ENCODE data around the gene CHCHD4.
A peak's percentile ranks its signal among the peaks of the same experiment; 100 is the strongest.
"Not testable (repeated sequence)": the region's sequence is repeated elsewhere in the genome, so short reads cannot be mapped to it uniquely, and the experiment has no call there.

CHCHD4 gene

DNA sequence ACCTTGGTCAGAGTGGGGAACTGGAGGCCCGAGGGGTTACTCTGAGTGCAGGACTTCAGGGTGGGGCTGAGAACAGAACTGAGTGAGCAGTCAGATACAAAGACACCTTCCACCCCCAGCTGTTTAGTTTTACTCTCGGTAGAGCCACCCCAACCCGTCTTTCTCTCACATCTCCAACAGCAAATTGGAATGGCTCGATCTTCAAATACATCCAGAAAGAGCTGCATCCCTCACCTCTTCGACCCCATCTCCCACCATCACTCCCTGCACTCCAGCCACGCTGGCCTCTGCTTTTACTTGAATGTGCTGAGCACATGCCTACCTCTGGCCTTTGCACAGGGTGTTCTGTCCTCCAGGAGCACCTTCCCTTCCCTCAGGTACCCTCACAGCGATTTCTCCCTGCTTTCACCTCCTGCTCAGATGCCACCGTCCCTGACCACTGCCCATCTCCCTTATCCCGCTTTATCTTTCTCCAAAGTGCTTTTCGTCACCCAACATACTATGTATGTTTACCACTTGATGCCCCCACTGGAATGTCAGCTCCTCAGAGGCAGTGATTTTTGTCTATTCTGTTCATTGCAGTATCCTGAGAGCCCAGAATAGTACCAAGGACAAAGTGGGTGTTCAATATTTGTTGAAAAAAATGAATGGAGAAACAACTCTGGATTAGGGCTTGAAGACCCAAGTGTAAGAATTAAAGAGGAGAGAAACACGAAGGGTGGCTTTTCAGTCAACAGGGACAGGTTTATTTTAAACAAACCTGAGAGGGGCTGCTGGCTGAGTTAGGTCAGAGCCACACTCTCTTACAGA lies 4.4 kb downstream of the CHCHD4 start:
- no peak for DNase-seq (ENCODE audit: low read depth, low spot score)

GRCh38 chr3:14119651-14120050 lies 5.0 kb downstream of the CHCHD4 start:
- DNase-seq (ENCODE audit: low read depth, low spot score), result no peak

- peak; percentile 20 for DNase-seq (ENCODE audit: low read depth, low spot score)
Measured at GRCh38 chr3:14118400-14119381, 6.0 kb downstream of the CHCHD4 start.

DNA sequence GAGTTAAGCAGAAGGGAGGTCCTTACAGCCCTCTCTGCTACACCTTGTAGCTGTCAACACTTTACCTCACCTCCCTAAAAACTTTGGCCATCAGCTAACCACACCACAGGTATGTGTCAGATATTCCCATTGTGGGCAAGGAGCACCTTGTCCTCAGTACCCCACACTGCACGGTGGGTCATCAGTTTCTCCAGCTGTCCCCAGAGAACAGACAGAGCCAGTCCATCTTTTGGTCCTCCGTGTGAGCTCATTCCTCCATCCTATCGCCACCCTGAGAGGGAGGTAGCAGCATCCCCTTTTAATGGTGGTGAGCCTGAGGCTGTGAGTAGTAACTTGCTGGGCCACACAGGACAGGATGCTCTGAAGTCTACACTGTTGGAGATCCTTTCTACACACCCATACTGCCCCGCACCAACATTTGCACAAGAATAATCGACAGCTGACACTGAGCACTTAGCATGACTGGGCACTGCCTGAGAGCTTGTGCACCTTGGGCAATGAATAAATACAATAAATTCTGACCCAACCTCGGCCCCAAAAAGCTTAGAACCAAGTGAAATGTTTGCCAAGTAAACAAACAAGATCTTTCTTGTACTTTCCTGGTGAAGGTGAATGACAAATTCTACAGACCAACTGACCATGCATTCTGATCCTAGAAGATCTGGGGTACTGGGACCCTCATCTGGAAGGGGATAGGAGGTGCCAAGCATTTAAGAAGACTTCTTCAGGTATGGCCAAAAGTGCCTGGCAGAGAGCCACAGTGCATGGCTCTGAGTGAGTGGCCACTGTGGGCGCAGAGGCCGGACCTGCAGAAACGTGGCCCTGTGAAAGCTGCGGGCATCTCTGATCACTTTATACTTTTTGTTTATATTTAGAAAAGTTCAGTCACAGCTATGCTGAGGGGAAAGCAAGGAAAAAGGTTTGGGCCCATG lies 6.9 kb downstream of the CHCHD4 start:
- no peak for DNase-seq (ENCODE audit: low read depth, low spot score)

GRCh38 chr3:14113965-14114635 lies 10.6 kb downstream of the CHCHD4 start:
- DNase-seq (ENCODE audit: low read depth, low spot score), result no peak

DNA sequence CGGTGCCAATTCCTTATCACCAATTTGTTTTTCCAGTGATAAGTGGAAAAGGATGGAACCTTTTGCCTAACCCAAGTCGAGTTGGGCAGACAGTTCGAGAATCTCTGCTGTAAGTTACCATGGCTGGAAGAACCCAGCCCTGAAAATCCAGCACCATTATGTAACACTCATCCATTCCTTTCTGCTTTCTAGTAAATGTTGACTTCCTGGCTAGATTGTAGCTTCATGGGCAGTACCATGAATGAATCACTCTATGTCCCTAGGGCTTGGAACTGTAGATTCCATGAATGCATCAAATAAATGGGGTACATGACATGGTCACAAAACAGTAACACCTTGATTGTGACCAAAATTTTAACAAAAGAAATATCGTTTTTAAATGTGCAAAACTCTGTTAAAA lies 14.0 kb downstream of the CHCHD4 start:
- DNase-seq (ENCODE audit: low read depth, low spot score), result no peak

GRCh38 chr3:14109821-14110220 lies 14.8 kb downstream of the CHCHD4 start:
- not testable (repeated sequence) for DNase-seq (ENCODE audit: low read depth, low spot score)

- DNase-seq (ENCODE audit: low read depth, low spot score), result no peak
Measured at GRCh38 chr3:14097616-14098391, 26.9 kb downstream of the CHCHD4 start.

DNA sequence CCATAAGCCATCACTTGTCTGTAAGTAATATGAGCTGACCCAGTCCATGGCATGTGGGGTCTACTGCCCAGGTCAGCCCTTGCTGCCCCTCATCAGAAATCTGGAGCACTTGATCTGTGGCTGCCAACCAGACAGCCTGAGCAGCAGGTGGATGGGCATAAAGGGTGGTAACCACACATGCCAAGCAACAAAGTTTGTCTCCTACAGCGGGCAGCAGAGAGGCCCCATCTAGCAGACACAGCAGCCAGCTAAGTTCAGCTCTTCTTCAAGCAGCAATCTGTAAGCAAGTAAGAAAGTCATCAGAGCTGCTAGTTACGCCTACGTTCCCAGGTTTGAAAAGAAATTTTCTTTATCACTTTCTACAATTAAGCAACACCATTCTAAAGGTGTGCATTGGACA lies 27.9 kb downstream of the CHCHD4 start:
- DNase-seq (ENCODE audit: low read depth, low spot score), result no peak

- DNase-seq (ENCODE audit: low read depth, low spot score), result no peak
Measured at GRCh38 chr3:14093831-14094230, 30.8 kb downstream of the CHCHD4 start.

DNA sequence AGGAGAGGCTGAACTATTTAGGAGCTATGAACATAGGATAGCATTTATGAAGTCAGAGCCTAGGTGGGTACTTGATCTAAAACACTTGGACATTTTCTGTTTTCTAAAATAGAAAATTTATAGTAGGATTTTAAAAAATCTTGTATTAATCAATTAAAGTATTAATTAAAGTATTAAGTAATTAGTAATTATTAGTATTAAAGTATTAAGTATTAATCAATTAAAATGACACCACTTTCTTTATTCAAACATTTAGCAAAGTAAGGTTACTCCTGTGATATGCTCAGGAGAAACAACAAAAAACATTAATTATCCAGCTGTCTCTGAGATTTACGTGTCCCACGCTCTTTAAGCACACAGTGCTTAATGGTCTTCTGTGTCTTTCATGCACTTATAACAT lies 32.2 kb downstream of the CHCHD4 start:
- no peak for DNase-seq (ENCODE audit: low read depth, low spot score)

- DNase-seq (ENCODE audit: low read depth, low spot score), result not testable (repeated sequence)
Measured at GRCh38 chr3:14091959-14092358, 32.7 kb downstream of the CHCHD4 start.

GRCh38 chr3:14087461-14087860 lies 37.2 kb downstream of the CHCHD4 start:
- DNase-seq (ENCODE audit: low read depth, low spot score), result not testable (repeated sequence)

DNA sequence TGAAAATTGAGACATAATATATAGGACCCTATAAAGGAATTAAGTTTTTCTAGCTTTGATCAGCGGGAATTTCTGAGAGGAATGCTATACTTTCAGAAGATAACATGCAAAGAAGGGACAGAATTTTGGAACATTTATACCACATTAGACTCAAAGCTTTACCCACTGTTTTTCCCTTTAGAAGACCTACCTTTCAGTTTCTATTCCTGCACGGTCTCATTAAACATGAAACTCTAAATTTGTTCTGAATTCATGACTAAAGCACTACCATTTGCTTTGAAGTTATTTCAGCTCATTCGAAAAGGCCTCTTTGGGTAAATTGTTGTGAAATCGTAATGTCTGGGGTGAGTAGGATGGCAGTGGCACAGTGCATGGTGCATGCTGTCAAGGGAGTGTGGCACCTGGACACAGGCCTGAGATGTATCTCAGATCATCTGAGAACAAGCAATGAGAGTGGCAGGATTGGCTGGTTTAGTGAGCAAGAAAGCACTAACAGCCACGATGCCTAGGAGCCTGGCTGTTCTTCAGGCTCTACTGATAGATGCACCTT lies 42.5 kb downstream of the CHCHD4 start:
- no peak for DNase-seq (ENCODE audit: low read depth, low spot score)

DNA sequence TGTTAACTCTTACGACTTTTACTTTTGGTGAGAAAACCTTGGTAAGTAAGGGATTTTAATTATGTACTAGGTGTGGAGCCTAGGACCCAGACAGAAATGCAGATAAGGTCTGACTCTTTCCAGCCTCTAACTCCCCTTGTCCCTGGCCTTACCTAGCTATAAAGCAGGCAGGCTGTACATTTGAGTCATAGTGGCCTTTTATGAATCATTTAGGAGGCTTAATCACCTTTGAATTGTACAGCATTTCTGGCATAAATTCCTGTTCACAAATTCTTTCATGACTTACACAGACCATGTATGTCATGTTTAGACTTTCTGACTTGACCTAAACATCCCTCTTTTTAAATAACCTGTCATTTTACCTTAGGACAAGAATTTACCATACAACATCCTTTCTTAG lies 47.4 kb downstream of the CHCHD4 start:
- DNase-seq (ENCODE audit: low read depth, low spot score), result no peak

DNA sequence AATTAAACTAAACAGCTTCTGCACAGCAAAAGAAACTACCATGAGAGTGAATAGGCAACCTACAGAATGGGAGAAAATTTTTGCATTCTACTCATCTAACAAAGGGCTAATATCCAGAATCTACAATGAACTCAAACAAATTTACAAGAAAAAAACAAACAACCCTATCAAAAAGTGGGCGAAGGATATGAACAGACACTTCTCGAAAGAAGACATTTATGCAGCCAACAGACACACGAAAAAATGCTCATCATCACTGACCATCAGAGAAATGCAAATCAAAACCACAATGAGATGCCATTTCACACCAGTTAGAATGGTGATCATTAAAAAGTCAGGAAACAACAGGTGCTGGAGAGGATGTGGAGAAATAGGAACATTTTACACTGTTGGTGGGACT lies 49.4 kb downstream of the CHCHD4 start:
- not testable (repeated sequence) for DNase-seq (ENCODE audit: low read depth, low spot score)

DNA sequence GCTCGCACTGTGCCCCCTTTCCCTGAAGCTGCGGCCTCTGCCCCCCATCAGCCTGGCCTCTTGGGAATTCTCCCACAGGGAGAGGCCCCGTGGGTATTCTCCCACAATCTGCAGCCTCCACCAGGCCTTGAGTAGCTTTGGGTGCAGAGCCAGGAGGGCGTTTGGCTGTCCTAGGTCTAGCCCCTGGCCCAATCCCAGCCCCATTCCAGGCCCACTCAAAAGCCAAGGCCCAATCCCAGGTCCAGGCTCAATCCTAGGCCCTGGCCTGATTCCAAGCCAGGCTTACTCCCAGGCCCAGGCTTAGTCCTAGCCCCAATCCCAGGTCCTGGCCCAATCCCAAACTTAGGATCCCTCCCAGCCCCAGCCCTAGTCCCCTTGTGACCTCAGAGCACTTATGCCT lies 59.8 kb downstream of the CHCHD4 start:
- DNase-seq (ENCODE audit: low read depth, low spot score), result no peak

- DNase-seq (ENCODE audit: low read depth, low spot score), result no peak
Measured at GRCh38 chr3:14063152-14063551, 61.5 kb downstream of the CHCHD4 start.
